ENCODE measurements around the gene GALNS.
"Not testable (repeated sequence)": the region's sequence is repeated elsewhere in the genome, so short reads cannot be mapped to it uniquely, and the experiment has no call there.

GALNS gene

DNA sequence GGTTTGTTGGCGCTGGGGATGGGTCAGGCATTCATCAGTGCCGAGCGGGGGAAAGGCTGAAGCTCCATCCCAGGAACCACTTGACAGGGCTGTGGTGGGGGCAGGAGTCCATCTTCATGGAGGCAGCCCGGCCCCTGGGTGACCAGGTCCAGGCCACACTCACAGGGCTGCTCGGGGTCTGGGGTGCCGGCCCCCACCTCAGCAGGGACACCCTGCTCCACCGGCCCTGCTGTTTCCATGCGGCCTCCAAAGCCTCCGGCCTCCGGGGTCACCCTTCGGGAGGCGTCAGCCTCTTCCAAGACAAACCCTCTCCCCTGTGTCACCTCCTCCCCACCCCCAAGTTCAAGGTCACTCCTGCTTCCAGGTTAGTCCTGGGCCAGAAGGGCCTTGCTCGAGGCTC lies 22.1 kb downstream of the GALNS start:
- DNase-seq: no peak

DNA sequence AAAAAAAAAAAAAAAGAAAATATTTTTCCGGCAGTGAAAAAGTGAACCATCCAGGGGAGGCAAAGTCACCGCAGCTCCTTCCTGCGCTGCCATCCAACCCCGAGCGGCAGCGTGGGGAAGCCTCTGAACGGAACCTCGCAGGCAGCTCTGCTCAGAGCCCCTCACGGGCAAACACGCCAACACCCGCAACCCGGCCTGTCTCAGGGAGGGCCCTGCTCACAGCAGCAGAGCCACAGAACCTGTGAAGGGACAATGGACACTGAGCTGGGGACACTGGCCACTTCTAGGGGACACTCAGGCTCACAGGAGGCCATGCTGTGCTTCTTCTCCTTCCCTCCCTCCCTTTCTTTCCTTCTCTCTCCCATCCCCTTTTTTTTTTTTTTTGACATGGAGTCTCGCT lies 23.7 kb downstream of the GALNS start:
- DNase-seq: no peak

DNA sequence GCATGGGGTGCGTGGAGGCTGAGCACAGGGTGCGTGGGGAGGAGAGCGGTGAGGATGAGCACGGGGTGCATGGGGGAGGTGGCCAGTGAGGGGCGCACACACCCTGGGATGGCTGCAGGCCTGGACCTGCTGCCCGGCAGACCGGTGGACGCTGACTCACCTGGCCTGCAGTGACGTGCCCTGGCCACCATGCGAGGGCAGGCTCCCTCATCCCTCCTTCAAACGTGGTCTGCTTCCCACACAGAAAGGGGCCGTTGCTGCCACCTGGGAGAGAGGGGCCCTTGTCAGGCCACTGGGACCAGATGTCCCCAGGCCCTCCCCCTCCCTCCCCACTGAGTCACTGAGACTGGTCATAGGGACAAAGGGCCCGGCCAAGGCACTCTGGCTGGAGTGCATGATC lies 24.9 kb downstream of the GALNS start:
- no peak for DNase-seq

DNA sequence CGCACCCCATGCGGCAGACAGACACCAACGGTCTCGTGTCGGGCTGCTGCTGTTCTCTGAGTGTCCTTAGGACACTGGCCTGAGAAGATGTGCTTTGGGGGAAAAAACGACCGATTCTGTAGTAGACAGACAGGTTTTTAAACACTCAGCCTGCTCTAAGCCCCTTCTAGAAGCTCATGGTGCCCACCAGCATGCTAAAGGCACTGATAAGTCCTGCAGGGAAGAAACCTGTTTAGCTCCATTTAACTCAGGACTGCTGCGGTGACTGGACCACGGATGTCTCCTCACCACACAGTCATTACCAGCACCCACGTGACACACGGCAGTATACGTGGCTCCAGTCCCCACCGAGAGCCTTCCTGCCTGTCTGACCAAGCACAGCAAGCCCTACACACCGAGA lies 26.0 kb downstream of the GALNS start:
- DNase-seq: no peak

DNA sequence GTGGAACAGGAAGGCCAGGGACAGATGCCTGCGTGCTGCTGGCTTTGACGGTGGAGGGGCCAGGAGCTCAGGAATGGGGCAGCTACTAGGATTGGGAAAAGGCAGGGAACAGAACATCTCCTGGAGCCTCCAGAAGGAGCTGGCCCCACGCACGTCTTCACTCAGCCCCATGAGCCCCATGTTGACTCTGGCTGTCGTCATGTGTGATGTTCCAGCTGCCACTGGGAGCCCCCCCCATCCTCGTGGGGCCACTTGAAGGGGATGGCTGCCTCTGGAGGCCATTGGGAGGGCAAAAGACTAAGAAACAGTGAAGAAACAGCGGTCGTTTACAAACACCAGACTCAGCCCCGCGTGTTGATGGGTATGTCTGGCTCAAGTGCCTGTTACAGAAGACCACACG lies 26.5 kb downstream of the GALNS start:
- DNase-seq: no peak

DNA sequence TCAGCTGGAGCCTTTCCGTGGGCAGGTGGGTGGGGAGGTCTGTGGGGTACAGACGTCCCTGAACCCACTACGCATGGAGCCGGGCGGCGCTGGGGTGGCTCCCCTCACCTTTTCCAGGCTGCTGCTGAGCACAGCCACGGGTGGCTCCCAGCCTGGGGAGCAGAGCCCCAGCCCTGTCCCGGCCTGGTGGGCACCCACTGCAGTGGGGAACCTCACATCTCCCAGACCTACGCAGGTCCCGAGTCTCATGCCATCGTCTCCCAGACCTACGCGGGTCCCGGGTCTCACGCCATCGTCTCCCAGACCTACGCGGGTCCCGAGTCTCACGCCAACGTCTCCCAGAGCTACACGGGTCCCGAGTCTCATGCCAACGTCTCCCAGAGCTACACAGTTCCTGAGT lies 28.0 kb downstream of the GALNS start:
- DNase-seq: no peak

DNA sequence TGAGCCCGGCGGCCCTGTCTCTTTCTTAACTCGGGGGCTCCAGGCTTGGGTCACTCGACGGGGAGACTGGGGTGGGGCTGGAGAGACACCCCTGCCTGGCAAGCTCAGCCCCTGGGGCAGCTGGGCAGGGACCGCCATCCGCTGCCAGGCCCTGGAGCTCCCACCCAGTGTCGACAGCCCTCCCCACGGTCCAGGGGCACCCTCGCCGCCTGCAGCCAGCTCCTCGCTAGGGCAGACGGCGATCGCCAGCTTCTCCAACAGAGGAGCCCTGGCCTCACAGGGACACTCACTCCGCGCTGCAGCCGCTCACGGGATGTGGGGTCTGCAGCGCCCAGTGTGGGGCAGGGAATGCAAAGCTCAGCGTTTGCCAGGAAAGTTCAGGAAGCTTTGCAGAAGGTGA lies 29.0 kb downstream of the GALNS start:
- no peak for DNase-seq

DNA sequence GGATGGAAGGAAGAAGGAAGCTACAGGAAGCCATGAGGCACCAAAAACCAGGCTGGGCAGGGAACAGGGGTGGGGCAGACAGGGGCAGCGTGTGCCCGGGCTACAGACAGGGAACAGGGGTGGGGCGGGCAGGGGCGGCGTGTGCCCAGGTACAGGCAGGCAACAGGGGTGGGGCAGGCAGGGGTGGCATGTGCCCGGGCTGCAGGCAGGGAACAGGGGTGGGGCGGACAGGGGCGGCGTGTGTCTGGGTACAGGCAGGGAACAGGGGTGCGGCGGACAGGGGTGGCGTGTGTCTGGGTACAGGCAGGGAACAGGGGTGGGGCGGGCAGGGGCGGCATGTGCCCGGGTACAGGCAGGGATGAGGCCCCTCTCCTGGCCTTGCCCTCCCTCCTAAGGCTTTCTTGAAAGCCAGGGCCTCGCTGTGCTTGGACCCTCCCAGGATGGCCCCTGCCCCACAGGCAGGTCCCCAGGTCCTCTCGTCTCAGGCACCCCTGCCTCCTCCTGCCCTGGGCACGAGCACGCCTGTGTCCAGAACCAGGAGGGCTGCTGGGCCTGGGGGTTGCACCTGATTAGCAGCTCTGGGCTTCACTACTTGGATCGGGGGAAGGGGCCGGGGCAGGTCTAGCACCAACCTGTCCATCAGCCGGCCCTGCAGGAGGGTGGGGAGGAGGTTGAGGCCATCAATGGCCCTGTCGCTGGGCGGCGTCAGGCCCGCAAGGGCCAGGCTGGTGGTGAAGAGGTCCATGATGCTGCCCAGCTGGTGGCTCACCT lies 30.5 kb downstream of the GALNS start:
- DNase-seq: no peak

DNA sequence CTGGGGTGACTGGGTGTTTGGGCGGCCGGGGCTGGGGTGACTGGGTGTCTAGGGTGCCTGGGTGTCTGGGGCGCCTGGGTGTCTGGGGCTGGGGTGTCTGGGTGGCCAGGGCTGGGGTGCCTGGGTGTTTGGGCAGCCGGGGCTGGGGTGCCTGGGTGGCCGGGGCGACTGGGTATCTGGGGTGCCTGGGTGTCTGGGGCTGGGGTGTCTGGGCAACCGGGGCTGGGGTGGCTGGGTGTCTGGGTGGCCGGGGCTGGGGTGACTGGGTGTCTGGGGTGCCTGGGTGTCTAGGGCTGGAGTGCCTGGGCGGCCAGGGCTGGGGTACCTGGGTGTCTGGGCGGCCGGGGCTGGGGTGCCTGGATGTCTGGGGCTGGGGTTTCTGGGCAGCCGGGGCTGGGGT lies 31.6 kb downstream of the GALNS start:
- DNase-seq: no peak

DNA sequence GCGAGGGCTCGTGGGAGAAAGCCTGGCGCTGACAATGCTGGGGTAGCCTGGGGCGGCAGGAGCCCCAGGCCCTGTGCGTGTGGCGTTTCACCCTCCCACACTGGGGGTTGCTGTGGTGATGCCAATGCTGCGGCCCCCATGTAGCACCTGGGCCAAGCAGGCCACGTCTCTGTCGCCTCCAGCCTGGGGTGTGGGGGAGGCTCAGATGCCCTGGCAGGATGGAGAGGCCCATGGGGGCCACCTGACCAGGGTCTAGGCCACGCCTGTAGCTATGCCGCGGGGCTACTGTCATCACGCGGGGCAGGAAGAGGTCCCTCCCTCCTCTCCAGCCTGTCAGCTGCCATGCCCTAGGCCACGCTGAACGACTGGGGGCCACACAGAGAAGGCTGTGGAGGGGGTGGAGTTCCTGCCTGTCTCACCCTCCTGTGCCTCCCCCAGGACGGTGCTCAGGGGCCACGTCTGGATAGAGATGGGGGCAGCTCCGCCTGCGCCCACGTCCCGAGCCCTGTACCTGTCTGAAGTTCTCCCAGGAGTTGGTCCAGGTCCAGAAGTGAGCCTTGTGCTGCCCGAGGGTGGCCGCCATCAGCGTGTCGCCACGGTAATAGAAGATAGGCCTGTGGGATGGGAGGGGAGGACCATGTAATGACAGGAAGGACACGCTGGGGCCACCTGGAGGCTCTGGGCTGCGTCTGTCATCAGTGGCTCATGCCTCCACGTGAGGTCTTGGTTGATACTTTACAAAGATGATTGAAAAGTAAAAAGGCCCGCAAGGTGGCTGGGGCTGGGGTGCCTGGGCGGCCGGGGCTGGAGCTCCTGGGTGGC lies 32.3 kb downstream of the GALNS start:
- no peak for DNase-seq

DNA sequence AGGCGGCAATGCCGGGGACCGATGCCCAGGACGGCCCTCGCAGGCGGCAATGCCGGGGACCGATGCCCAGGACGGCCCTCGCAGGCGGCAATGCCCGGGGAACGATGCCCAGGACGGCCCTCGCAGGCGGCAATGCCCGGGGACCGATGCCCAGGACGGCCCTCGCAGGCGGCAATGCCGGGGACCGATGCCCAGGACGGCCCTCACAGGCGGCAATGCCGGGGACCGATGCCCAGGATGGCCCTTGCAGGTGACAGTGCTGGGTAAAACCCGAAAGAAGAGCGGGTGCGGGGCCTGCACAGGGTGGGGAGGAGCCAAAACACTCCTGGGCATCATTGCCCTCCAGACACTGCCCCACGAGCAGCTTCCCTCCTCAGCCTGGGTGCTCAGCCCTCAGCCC lies 33.1 kb downstream of the GALNS start:
- DNase-seq: not testable (repeated sequence)

DNA sequence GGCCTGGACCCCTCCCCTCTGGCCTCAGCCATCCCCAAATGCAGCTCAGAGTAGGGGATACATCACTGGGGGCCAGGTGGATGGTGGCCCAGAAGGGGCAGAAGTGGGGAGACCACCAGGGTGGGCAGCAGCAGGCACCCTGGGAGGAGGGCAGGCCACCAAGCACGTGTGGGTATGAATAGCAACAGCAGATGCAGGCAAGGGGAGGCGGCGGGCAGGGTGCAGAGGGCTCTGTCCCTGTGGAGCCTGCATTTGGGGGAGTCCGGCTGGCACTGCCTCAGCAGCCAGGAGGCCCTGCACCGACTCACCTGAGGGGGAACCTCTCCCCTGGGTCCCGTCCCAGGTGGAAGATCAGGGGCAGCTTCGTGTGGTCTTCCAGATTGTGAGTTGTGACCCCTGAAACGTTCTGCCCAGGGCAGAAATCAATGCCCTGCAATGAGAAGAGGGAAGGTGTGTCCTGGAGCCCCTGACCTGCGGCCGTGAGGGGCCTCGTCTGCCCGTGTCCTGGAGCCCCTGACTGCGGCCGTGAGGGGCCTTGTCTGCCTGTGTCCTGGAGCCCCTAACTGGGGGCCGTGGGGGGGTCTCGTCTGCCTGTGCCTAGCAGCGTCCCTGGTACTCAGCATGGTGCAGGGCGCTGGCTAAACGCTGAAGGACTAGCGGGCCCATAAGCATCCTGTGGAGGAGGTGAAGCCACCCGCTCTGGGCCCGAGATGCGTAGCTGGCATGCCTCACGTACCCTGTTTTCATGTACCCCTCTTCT lies 34.3 kb downstream of the GALNS start:
- no peak for DNase-seq

DNA sequence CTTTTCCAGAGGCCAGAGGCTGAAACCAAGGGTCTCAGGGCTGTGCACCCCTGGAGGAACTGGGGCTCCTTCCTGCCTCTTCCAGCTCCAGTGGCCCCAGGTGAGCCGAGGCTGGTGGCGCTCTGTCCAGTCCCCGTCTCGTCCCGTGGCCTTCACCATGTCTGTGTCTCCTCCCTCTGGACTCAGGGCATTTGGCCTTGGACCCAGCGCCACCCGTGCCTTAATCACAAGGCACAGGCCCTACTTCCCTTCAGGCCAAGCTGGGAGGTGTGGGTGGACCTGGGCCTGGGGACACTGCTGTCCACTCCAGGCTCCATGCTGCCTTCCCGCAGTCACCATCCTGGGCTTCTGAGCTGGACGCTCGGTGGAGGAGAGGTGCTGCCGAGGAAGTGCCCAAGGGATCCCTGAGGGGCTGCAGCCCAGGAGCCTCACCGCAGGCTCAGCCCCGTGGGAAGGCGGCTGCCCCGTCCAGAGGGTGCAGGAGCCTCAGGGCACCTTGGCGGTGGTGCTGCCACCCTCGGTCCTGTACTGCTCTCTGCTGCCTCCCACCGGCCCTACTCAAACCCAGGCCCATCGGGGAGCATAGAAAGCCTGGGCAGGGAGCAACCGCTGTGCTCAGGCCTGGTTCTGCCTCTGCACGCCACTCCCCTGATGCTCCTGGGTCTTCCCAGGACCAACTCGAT lies 35.4 kb downstream of the GALNS start:
- DNase-seq: no peak

DNA sequence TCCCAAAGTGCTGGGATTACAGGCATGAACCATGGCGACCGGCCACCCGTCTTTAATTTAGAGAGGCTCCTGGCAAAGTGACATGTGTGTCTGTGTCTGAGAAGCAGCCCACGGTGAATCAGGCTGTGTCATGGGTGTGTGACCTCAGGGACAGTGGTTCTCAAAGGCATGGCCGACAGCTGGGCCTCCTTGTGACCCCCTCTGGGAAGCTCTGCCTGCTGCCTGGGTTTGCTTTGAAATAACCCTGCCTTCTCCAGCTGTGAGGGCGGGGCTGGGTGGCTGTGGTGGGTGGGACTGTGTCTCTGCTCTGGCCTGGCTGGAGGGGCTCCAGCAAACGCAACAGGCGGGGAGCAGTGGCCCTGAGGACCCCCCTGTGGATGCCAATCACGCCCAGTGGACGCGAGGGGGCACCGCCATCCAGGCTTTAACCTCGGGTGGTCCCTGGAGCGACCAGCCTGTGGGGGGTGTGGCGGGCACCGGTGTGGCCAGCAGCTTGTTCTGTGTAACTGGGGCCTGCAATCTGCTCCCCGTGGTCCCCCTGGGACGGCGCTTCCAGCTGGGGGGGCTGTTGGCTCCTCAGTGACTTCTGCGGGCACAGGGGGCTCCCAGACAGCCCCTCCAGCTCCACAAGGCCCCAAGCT lies 36.2 kb downstream of the GALNS start:
- DNase-seq: no peak

DNA sequence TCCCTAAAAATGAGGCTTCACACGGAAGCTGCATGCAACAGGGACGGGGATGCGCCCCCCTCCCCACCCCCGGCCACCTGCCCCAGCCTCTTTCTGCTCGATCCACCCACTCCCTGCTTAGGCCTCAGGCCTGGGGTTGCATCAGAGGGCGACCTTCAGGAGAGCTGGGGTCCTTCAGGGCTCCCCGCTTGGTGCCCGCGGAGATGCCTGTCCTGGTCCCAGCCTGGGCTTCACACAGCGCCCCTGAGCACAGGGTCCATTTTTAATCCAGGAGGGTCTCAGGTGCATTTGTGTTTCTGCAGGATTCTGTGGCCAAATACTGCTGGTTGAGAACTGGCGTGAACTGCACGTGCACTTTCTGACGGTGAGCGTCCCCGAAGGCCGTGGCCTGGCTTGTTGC lies 37.6 kb downstream of the GALNS start:
- no peak for DNase-seq

DNA sequence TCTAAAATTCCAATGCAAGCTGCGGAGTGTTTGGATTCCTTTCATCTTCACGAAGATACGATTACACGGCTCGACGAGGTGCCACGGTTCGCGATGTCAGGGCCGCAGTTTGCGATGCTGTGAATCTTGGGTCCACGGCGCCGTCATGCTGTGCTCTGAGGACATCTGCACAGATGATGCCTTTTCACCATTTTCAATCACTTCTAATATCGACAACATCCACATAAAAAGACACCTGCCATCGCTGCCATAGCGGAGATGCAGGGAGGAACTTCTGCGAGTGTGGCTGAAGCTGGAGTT lies 38.2 kb downstream of the GALNS start:
- no peak for DNase-seq

DNA sequence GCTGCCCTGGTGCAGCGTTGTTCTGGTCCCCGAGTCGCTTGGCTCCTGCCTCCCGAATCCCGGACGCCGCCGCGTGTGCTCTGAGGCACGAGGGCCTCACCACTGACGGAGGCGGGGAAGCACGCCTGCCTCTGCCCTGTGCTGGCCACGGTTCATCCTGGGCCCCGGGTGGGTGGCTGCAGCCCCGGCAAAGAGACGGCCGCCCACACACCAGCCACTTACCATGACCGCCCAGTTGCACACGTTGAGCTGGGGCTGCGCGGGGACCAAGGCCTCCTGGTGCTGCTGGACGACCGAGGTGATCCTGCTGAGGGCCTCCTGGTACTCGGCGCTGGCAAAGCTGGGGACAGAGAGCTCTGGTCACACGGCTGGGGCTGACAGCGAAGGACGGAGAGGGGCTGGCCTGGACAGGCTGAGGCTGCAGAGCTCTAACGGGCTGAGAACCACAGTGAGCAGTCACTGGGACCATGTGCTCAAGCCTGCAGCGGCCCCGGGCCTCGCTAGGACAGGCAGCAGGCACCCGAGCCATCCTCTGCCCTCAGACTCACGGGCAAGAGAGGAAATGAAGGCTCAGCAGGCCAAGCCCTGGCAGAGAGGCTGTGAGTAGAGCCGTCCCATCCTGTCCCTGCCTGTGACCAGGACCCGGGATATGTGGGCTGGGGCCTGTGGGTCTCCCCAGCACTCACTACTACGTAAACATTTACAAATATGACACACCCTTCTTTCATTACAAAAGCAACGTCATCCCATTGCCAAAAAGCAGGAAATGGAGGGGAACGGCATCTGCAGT lies 38.8 kb downstream of the GALNS start:
- DNase-seq: peak; percentile 17

DNA sequence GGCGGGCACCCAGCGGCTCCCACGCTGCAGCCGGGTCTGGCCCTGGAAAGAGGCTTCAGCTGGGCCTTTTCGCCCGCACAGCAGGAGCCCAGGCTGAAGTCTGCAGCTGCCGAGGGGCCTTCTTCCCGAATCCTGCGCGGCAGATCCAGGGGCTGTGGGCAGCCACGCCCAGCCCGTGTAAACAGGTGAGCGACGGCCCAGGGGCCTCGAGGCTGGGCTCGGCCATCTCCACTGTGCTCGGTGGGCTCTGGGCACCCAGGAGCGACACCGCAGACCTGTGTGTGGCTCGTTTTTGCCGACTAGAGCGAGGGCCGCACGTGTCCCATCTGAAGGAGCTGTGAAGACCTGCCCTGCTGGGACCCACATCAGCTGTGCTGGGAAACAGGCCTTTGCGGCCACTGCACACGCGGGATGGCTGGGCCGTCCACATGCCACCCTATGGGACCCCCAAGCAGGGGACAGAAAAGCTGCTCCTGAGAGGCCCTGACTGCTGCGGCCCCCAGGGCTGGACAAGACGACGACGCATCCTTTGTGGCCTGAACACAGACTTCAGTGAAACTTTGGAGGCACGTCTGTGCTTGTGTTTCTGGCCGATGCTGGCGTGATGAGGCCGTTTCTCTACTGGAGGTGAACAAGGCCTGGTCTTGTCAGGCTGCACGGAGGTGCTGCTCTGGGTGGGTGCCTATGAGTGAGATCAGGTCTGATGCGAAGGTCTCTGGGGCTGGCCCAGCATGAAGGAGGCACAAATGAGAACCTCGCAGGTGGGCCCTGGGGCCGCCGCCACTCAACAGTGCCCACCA lies 39.8 kb downstream of the GALNS start:
- DNase-seq: no peak

DNA sequence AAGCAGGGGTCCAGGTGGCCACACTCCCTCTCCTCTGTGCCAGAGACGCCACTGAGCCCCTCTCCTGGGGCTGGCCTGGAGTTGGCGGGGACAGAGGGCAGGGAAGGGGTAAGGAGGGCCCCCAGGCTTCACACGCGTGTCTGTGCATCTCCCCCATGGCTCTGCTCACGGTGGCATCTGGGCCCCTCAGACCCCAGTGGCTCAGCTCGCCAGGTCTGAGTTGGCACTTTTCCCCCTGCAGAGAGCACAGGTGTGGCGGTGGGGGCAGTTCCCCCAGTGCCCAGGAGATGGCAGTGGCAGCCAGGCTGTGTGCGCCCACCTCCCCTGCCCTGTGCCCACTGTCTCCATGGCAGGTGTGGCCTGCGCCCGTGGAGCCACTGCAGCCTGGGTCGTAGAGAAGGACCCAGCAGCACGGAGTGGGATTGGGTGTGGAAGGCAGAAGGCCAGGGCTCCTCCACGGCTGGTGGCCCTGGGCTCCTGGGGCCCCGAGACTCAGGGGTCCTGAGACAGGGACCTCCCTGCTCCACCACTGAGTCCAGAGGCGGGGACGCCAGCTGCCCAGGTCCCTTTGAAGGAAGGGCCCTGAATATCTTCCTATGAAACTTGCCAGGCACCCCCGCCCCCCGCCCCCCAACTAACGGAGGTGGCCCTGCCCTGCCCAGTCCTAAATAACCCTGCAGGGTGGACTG lies 40.7 kb downstream of the GALNS start:
- DNase-seq: peak; percentile 74

DNA sequence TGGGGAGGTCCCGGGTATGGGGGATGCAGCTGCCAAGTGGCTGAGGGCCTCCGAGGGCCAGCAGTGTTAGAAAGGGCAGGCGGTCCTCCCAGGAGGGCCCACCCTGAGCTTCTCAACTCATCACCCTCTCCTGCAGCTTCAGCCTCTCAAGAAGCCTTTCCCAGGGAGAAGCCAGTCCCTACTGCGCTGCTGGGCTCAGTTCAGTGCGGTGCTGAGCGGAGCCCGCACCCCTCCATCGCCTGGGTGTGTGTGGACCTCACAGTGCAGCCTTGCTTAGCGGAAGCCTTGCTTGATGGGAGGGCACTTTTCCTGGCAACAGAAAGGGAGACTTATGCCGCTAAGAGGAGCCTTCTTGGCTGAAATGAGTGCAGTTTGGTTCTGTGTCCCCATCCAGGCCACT lies 41.5 kb downstream of the GALNS start:
- DNase-seq: no peak

DNA sequence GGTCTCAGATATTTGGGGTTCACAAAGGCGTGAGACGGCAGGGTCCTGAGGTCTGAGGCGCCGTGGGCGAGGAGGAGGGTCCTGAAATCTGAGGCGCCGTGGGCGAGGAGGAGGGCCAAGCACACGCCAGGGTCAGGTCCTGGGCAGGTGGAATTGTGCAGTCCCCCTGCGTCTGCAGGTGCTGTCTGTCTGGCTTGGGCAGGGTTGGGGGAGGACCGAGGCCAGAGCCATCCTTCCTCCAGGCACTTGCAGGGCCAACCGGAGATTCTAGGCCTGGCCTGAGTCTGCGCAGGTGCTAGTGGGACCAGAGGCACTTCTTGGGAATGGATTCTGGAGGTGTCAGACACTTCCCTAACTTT lies 42.6 kb downstream of the GALNS start:
- no peak for DNase-seq

All from DMS53 (cell line).